ENCODE data around the gene HSD11B1. TPM values are rescaled to one million over a fixed set of nuclear protein-coding genes. Genes with fewer than 3 reads are reported as not detected.

HSD11B1 gene
- total and polyA plus RNA-seq, 4 donors = 3.0 to 21.5 (median 12.1) TPM

- H3K27ac ChIP-seq (ENCODE audit: low read depth in 1 of 2, low read length in 2 of 2) = no peak overlapping the region
- peaks cover 0 to 2% of the 10 kb centered on the region in 2 donors for H3K27me3 ChIP-seq (ENCODE audit: control insufficient read depth in 1 of 2, insufficient read depth in 2 of 2, low read length in 1 of 2)
- no peak overlapping the region for H3K4me3 ChIP-seq (ENCODE audit: low read length in 2 of 2)
- ATAC-seq (ENCODE audit: low FRiP score) (no peak), DNase-seq (no peak)
- 87 to 94% methylated on average over 4 of the region's 4 CpGs for WGBS, 2 donors
- intact Hi-C loops (cut with DNase I) = no loop called here
- peaks cover 4% of the 10 kb centered on the region for H3K9me3 ChIP-seq (ENCODE audit: control insufficient read depth, low read length)
- no peaks in the 10 kb centered on the region for H3K4me1 ChIP-seq (ENCODE audit: control insufficient read depth in 1 of 2, insufficient read depth in 2 of 2, low read length in 2 of 2)
- no peaks in the 10 kb centered on the region for H3K36me3 ChIP-seq (ENCODE audit: control insufficient read depth in 1 of 2, insufficient read depth in 2 of 2, low read length in 1 of 2)
These were observed 36.9 kb upstream of the HSD11B1 start for GRCh38 chr1:209667708-209668107.

DNA sequence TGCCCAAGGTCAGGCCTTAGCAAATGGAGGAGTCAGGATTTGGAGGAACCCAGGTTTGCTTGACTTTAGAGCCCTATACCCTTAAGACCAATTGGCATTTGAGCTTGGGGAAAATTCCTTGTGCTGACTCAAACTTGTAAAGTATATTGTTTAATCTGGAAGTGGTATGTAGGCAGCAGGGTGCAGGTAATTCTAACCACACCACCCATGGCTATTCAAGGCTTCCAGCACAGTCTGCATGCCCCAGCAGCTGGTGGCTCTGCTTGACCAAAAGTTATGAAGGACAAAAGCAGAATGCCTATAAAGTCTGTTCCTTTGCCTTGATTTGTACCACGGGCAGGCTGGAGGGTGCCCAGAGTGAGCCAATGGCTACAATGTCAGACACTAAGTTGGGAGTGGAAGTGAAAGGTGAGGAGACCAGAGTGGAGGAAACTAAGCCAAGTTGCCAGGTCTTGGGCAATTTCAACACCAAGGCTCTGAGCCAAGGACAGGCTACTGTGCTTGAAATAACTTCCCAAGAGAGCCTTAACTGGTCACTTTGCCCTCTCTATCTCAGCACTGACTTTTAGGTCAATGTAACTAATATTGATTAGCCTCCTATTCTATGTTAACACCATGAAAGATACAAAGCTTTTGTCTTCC is 34.1 kb upstream of the HSD11B1 start:
- Histone ChIP-seq H3K4me1 (ENCODE audit: control insufficient read depth in 1 of 2, insufficient read depth in 2 of 2, low read length in 2 of 2) (no peaks in the 10 kb centered on the region), H3K4me3 (ENCODE audit: low read length in 2 of 2) (no peak overlapping the region), H3K27ac (ENCODE audit: low read depth in 1 of 2, low read length in 2 of 2) (no peak overlapping the region), H3K9me3 (ENCODE audit: control insufficient read depth, low read length) (peaks cover 4% of the 10 kb centered on the region), H3K36me3 (ENCODE audit: control insufficient read depth in 1 of 2, insufficient read depth in 2 of 2, low read length in 1 of 2) (no peaks in the 10 kb centered on the region), H3K27me3 (ENCODE audit: control insufficient read depth in 1 of 2, insufficient read depth in 2 of 2, low read length in 1 of 2) (peaks cover 0 to 2% of the 10 kb centered on the region in 2 donors)
- DNase-seq (no peak), ATAC-seq (ENCODE audit: low FRiP score) (no peak)
- intact Hi-C loops (cut with DNase I) = no loop called here
- 91 to 92% methylated on average over 1 of the region's 1 CpG for WGBS, 2 donors

- ATAC-seq (ENCODE audit: low FRiP score) (peak; percentile 3), DNase-seq (no peak)
- H3K36me3 ChIP-seq (ENCODE audit: control insufficient read depth in 1 of 2, insufficient read depth in 2 of 2, low read length in 1 of 2) = no peaks in the 10 kb centered on the region
These were observed 31.7 kb upstream of the HSD11B1 start for GRCh38 chr1:209672705-209673630.

GRCh38 chr1:209673631-209674417 is 30.8 kb upstream of the HSD11B1 start:
- Histone ChIP-seq H3K27ac (ENCODE audit: low read depth in 1 of 2, low read length in 2 of 2) (no peak overlapping the region), H3K36me3 (ENCODE audit: control insufficient read depth in 1 of 2, insufficient read depth in 2 of 2, low read length in 1 of 2) (no peaks in the 10 kb centered on the region), H3K4me3 (ENCODE audit: low read length in 2 of 2) (no peak overlapping the region), H3K27me3 (ENCODE audit: control insufficient read depth in 1 of 2, insufficient read depth in 2 of 2, low read length in 1 of 2) (peaks cover 0 to 2% of the 10 kb centered on the region in 2 donors), H3K4me1 (ENCODE audit: control insufficient read depth in 1 of 2, insufficient read depth in 2 of 2, low read length in 2 of 2) (no peaks in the 10 kb centered on the region), H3K9me3 (ENCODE audit: control insufficient read depth, low read length) (peaks cover 4% of the 10 kb centered on the region)
- intact Hi-C loops (cut with DNase I) = no loop called here
- DNase-seq = no peak
- ATAC-seq (ENCODE audit: low FRiP score) = peak; percentile 58
- WGBS, 2 donors = 74 to 81% methylated on average over 7 of the region's 7 CpGs

More at GRCh38 chr1:209672705-209673630, 31.7 kb upstream of the HSD11B1 start:
- H3K27ac ChIP-seq (ENCODE audit: low read depth in 1 of 2, low read length in 2 of 2) = no peak overlapping the region
- intact Hi-C loops (cut with DNase I) = no loop called here
- peaks cover 4% of the 10 kb centered on the region for H3K9me3 ChIP-seq (ENCODE audit: control insufficient read depth, low read length)
- H3K27me3 ChIP-seq (ENCODE audit: control insufficient read depth in 1 of 2, insufficient read depth in 2 of 2, low read length in 1 of 2) = peaks cover 0 to 2% of the 10 kb centered on the region in 2 donors
- WGBS, 2 donors = 81 to 84% methylated on average over 5 of the region's 5 CpGs
- H3K4me1 ChIP-seq (ENCODE audit: control insufficient read depth in 1 of 2, insufficient read depth in 2 of 2, low read length in 2 of 2) = no peaks in the 10 kb centered on the region
- no peak overlapping the region for H3K4me3 ChIP-seq (ENCODE audit: low read length in 2 of 2)

DNA sequence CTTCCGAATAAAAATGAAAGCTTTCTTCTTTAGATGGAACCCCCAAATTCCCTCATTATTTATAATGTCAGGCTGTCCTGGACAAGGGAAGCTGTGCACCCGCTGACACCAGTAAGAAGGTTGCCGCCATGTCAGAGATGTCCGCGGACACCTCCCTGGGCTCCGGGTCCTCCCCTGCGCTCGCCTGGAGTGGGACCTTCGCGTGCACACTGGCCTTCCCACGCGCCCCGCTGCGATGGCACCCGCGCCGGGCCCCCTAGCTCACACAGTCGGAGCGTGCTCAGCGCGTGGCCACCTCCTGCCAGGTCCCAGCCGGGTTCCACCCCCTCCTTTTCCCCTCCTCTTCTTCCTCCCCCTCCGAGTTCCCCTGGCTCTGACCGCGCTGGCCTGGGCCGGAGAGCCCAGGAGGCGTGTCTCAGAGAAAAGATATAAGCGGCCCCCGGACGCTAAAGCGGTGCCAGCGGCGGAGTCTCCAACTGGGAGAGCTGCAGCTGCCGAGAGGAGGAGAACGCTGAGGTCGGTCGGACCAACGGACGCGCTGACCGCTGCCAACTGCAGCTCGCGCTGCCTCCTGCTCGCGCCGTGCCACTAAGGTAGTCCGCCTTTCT is 29.6 kb upstream of the HSD11B1 start, which contains the start of gene G0S2:
Gene G0S2, plus strand, starts transcription at position 456 of the 608 bp plus-strand sequence. CDS start 273 bp downstream, outside the sequence.
- peaks cover 4% of the 10 kb centered on the region for H3K9me3 ChIP-seq (ENCODE audit: control insufficient read depth, low read length)
- H3K27ac ChIP-seq (ENCODE audit: low read depth in 1 of 2, low read length in 2 of 2) = no peak within 1 kb of the TSS
- peaks cover 0 to under 1% of the 10 kb centered on the region in 2 donors for H3K27me3 ChIP-seq (ENCODE audit: control insufficient read depth in 1 of 2, insufficient read depth in 2 of 2, low read length in 1 of 2)
- no peaks in the 10 kb centered on the region for H3K36me3 ChIP-seq (ENCODE audit: control insufficient read depth in 1 of 2, insufficient read depth in 2 of 2, low read length in 1 of 2)
- 2 to 3% methylated on average over 40 to 47 of the region's 47 CpGs for WGBS, 2 donors
- no peaks in the 10 kb centered on the region for H3K4me1 ChIP-seq (ENCODE audit: control insufficient read depth in 1 of 2, insufficient read depth in 2 of 2, low read length in 2 of 2)
- intact Hi-C loops (cut with DNase I) = no loop called here
- ATAC-seq (ENCODE audit: low FRiP score) = peak; percentile 82
- H3K4me3 ChIP-seq (ENCODE audit: low read length in 2 of 2) = peak within 1 kb of the TSS in 1 of 2 donors; percentile 10
- DNase-seq = peak; percentile 84 to 88

DNA sequence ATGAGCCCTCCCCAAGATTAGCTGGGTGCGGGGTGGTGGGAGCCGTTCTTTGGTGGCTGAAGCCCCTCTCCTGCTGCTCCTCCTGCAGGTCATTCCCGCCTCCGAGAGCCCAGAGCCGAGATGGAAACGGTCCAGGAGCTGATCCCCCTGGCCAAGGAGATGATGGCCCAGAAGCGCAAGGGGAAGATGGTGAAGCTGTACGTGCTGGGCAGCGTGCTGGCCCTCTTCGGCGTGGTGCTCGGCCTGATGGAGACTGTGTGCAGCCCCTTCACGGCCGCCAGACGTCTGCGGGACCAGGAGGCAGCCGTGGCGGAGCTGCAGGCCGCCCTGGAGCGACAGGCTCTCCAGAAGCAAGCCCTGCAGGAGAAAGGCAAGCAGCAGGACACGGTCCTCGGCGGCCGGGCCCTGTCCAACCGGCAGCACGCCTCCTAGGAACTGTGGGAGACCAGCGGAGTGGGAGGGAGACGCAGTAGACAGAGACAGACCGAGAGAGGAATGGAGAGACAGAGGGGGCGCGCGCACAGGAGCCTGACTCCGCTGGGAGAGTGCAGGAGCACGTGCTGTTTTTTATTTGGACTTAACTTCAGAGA is 29.0 kb upstream of the HSD11B1 start:
- no peaks in the 10 kb centered on the region for H3K36me3 ChIP-seq (ENCODE audit: control insufficient read depth in 1 of 2, insufficient read depth in 2 of 2, low read length in 1 of 2)
- intact Hi-C loops (cut with DNase I) = no loop called here
- DNase-seq (peak in 1 of 2 donors; percentile 57), ATAC-seq (ENCODE audit: low FRiP score) (peak; percentile 62)
- WGBS, 2 donors = 2 to 3% methylated on average over 34 of the region's 34 CpGs
- no peak overlapping the region for H3K4me3 ChIP-seq (ENCODE audit: low read length in 2 of 2)
- no peaks in the 10 kb centered on the region for H3K4me1 ChIP-seq (ENCODE audit: control insufficient read depth in 1 of 2, insufficient read depth in 2 of 2, low read length in 2 of 2)
- H3K27me3 ChIP-seq (ENCODE audit: control insufficient read depth in 1 of 2, insufficient read depth in 2 of 2, low read length in 1 of 2) = no peaks in the 10 kb centered on the region
- H3K27ac ChIP-seq (ENCODE audit: low read depth in 1 of 2, low read length in 2 of 2) = no peak overlapping the region
- peaks cover 2% of the 10 kb centered on the region for H3K9me3 ChIP-seq (ENCODE audit: control insufficient read depth, low read length)

GRCh38 chr1:209678981-209679539 is 25.6 kb upstream of the HSD11B1 start:
- H3K4me3 ChIP-seq (ENCODE audit: low read length in 2 of 2) = no peak overlapping the region
- H3K36me3 ChIP-seq (ENCODE audit: control insufficient read depth in 1 of 2, insufficient read depth in 2 of 2, low read length in 1 of 2) = no peaks in the 10 kb centered on the region
- no peak for DNase-seq
- no peak for ATAC-seq (ENCODE audit: low FRiP score)
- WGBS, 2 donors = 95 to 96% methylated on average over 4 of the region's 4 CpGs
- no peaks in the 10 kb centered on the region for H3K4me1 ChIP-seq (ENCODE audit: control insufficient read depth in 1 of 2, insufficient read depth in 2 of 2, low read length in 2 of 2)
- H3K9me3 ChIP-seq (ENCODE audit: control insufficient read depth, low read length) = no peaks in the 10 kb centered on the region
- intact Hi-C loops (cut with DNase I) = no loop called here
- H3K27me3 ChIP-seq (ENCODE audit: control insufficient read depth in 1 of 2, insufficient read depth in 2 of 2, low read length in 1 of 2) = no peaks in the 10 kb centered on the region
- no peak overlapping the region for H3K27ac ChIP-seq (ENCODE audit: low read depth in 1 of 2, low read length in 2 of 2)

All from aorta (tissue), 5 donors.